Superior temporal gyrus (tissue), 1 donor: ENCODE results near the gene CD4.
"Not testable (repeated sequence)": the region's sequence is repeated elsewhere in the genome, so short reads cannot be mapped to it uniquely, and the experiment has no call there.

Experiments used
- DNase-seq: peaks from one replicate; pipeline ENCODE4 v3.0.0-alpha.2; 2016; ENCODE audit errors: extremely low spot score

Gene CD4

GRCh38 chr12:6866920-6867412 is 77.6 kb downstream of the CD4 start:
- no peak for DNase-seq

- DNase-seq = peak; percentile 85
These were observed 78.3 kb downstream of the CD4 start, which contains the start of gene TPI1 for GRCh38 chr12:6867413-6868210. TSS of gene TPI1 (plus strand) at chr12:6867531. CDS start at chr12:6867567, 36 bp downstream.

- peak; percentile 8 for DNase-seq
These were observed 79.1 kb downstream of the CD4 start for GRCh38 chr12:6868211-6869048.

GRCh38 chr12:6869049-6870021 is 80.0 kb downstream of the CD4 start:
- peak; percentile 92 for DNase-seq

- not testable (repeated sequence) for DNase-seq
These were observed 81.0 kb downstream of the CD4 start for GRCh38 chr12:6870304-6870703.
